ENCODE results near the gene IL25. TPM values are rescaled to one million over a fixed set of nuclear protein-coding genes. Genes with fewer than 3 reads are reported as not detected.

Gene IL25
- total RNA-seq, 3 donors from 2014 or later (not counting 1 experiment from before 2014, with no cell fraction given): not detected

- intact Hi-C loops (cut with micrococcal nuclease): no loop called here
- Histone ChIP-seq H3K27me3 (ENCODE audit: control insufficient read depth, insufficient read depth, low read length) (peaks cover 5% of the 10 kb centered on the region), H3K36me3 (ENCODE audit: control insufficient read depth, insufficient read depth, low read length) (no peaks in the 10 kb centered on the region), H3K4me3 (ENCODE audit: low read length) (no peak overlapping the region), H3K27ac (ENCODE audit: low read length) (no peak overlapping the region), H3K4me1 (ENCODE audit: control insufficient read depth, insufficient read depth, low read length) (no peaks in the 10 kb centered on the region), H3K9me3 (ENCODE audit: control insufficient read depth, insufficient read depth, low read length) (no peaks in the 10 kb centered on the region)
- H3K27ac Mint-ChIP-seq: no peak overlapping the region
- no peak for ATAC-seq
- no peak overlapping the region for H3K4me3 Mint-ChIP-seq
- peaks cover 17 to 20% of the 10 kb centered on the region in 2 donors for H3K27me3 Mint-ChIP-seq (ENCODE audit: low read depth in 2 of 2)
- 82% methylated on average over 2 of the region's 3 CpGs for WGBS (ENCODE audit: insufficient coverage)
- DNase-seq: no peak
- H3K9me3 Mint-ChIP-seq: no peaks in the 10 kb centered on the region
- no peaks in the 10 kb centered on the region for H3K36me3 Mint-ChIP-seq
- H3K4me1 Mint-ChIP-seq: no peaks in the 10 kb centered on the region
- TF ChIP-seq CTCF (IDR thresholded peaks at IDR 0.05): no peak
These were observed 10.4 kb upstream of the IL25 start for GRCh38 chr14:23362200-23362599.

- DNase-seq (no peak), ATAC-seq (no peak)
- Histone ChIP-seq H3K9me3 (ENCODE audit: control insufficient read depth, insufficient read depth, low read length) (no peaks in the 10 kb centered on the region), H3K4me1 (ENCODE audit: control insufficient read depth, insufficient read depth, low read length) (no peaks in the 10 kb centered on the region), H3K27ac (ENCODE audit: low read length) (no peak overlapping the region), H3K4me3 (ENCODE audit: low read length) (no peak overlapping the region), H3K36me3 (ENCODE audit: control insufficient read depth, insufficient read depth, low read length) (no peaks in the 10 kb centered on the region), H3K27me3 (ENCODE audit: control insufficient read depth, insufficient read depth, low read length) (peaks cover 5% of the 10 kb centered on the region)
- no peak for TF ChIP-seq CTCF (IDR thresholded peaks at IDR 0.05)
- H3K27me3 Mint-ChIP-seq (ENCODE audit: low read depth in 2 of 2): peaks cover 32% of the 10 kb centered on the region in 2 donors
- no peak overlapping the region for H3K4me3 Mint-ChIP-seq
- intact Hi-C loops (cut with micrococcal nuclease): no loop called here
- H3K27ac Mint-ChIP-seq: no peak overlapping the region
- WGBS (ENCODE audit: insufficient coverage): 38% methylated on average over 18 of the region's 21 CpGs
- H3K4me1 Mint-ChIP-seq: no peaks in the 10 kb centered on the region
- H3K36me3 Mint-ChIP-seq: no peaks in the 10 kb centered on the region
- H3K9me3 Mint-ChIP-seq: no peaks in the 10 kb centered on the region
These were observed 8.2 kb upstream of the IL25 start for GRCh38 chr14:23364164-23365035.

GRCh38 chr14:23365036-23365731, 7.4 kb upstream of the IL25 start, which contains the start of gene EFS:
TSS of gene EFS (minus strand) at chr14:23365172. CDS start at chr14:23365025, 147 bp downstream.
- H3K27ac Mint-ChIP-seq: no peak within 1 kb of the TSS
- H3K27me3 ChIP-seq (ENCODE audit: control insufficient read depth, insufficient read depth, low read length): peaks cover 5% of the 10 kb centered on the region
- no peak within 1 kb of the TSS for H3K27ac ChIP-seq (ENCODE audit: low read length)
- H3K36me3 ChIP-seq (ENCODE audit: control insufficient read depth, insufficient read depth, low read length): no peaks in the 10 kb centered on the region
- WGBS (ENCODE audit: insufficient coverage): 3% methylated on average over 74 of the region's 74 CpGs
- DNase-seq: no peak
- no peak for ATAC-seq
- no peak within 1 kb of the TSS for H3K4me3 Mint-ChIP-seq
- no peaks in the 10 kb centered on the region for H3K9me3 Mint-ChIP-seq
- H3K4me3 ChIP-seq (ENCODE audit: low read length): no peak within 1 kb of the TSS
- intact Hi-C loops (cut with micrococcal nuclease): no loop called here
- H3K36me3 Mint-ChIP-seq: no peaks in the 10 kb centered on the region
- no peaks in the 10 kb centered on the region for H3K4me1 Mint-ChIP-seq
- peaks cover 32% of the 10 kb centered on the region in 2 donors for H3K27me3 Mint-ChIP-seq (ENCODE audit: low read depth in 2 of 2)
- no peaks in the 10 kb centered on the region for H3K4me1 ChIP-seq (ENCODE audit: control insufficient read depth, insufficient read depth, low read length)
- no peak for TF ChIP-seq CTCF (IDR thresholded peaks at IDR 0.05)
- H3K9me3 ChIP-seq (ENCODE audit: control insufficient read depth, insufficient read depth, low read length): no peaks in the 10 kb centered on the region

Data from natural killer cell (primary cell).